ENCODE results near the gene TMEM209.
"Not testable (repeated sequence)": the region's sequence is repeated elsewhere in the genome, so short reads cannot be mapped to it uniquely, and the experiment has no call there.

The TMEM209 gene

GRCh38 chr7:130126840-130127239 lies 78.4 kb downstream of the TMEM209 start:
- not testable (repeated sequence) for DNase-seq (ENCODE audit: low read depth)

- DNase-seq (ENCODE audit: low read depth), result no peak
Measured at GRCh38 chr7:130124711-130125110, 80.5 kb downstream of the TMEM209 start.

- DNase-seq (ENCODE audit: low read depth), result no peak
Measured at GRCh38 chr7:130123501-130123900, 81.7 kb downstream of the TMEM209 start.

- no peak for DNase-seq (ENCODE audit: low read depth)
Measured at GRCh38 chr7:130118801-130119200, 86.4 kb downstream of the TMEM209 start.

- DNase-seq (ENCODE audit: low read depth), result no peak
Measured at GRCh38 chr7:130118294-130118693, 86.9 kb downstream of the TMEM209 start.

- DNase-seq (ENCODE audit: low read depth), result no peak
Measured at GRCh38 chr7:130114776-130115175, 90.4 kb downstream of the TMEM209 start.
